ENCODE results near the gene TOMT.

Gene TOMT, protein sequence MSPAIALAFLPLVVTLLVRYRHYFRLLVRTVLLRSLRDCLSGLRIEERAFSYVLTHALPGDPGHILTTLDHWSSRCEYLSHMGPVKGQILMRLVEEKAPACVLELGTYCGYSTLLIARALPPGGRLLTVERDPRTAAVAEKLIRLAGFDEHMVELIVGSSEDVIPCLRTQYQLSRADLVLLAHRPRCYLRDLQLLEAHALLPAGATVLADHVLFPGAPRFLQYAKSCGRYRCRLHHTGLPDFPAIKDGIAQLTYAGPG

GRCh38 chr11:72105888-72106287 is at the start of gene TOMT:
TSS of gene TOMT (plus strand) at chr11:72105924. CDS start at chr11:72105952, 28 bp downstream.
- in situ Hi-C loops (cut with MboI; ENCODE audit: low sequenced_read_pairs) = loop anchor here (5.0 kb wide), 1 partner anchor 41 kb away; no protein-coding TSS in a partner anchor

- in situ Hi-C loops (cut with MboI; ENCODE audit: low sequenced_read_pairs) = no loop called here
Measured at GRCh38 chr11:72058416-72059034, 47.2 kb upstream of the TOMT start.

GRCh38 chr11:72061739-72062396 is 43.9 kb upstream of the TOMT start:
- in situ Hi-C loops (cut with MboI; ENCODE audit: low sequenced_read_pairs) = no loop called here

DNA sequence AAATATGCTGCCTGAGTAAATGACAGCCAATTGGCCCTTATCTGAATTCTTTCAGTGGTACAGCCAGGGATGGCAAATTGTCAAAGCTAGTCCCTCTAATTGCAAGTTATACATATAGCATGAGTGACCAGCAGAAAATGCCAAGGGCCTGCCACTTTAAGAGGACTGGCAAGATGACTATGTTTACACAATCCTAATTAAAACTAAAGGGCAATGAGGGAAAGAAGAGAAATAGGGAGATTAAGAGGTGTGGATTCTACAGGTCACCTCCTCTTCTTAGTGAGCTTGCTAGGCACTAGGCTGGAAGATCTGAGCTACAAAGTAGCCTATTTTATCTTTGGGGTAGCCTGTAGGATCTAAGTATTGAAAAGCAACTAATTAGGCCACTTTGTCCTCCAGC is 38.9 kb upstream of the TOMT start:
- in situ Hi-C loops (cut with MboI; ENCODE audit: low sequenced_read_pairs) = no loop called here

DNA sequence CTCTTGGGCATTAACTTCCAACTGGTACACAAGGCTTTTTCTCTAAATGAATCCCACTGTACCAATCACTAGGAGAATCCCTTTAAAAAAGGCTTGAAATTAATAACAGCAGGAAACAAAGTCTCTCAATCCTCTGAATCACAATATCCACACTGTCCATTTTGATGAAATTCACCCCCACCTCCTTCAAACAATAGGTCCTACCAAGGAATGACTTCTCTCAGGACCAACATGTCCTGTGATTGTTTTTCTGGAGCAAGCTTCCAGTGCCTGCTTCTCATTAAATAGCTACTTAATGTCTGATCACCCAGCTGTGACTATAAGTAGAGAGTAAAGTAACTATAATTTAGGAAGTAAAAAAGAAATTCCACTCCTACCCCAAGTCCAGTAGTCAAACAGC is 38.5 kb upstream of the TOMT start:
- in situ Hi-C loops (cut with MboI; ENCODE audit: low sequenced_read_pairs) = no loop called here

- in situ Hi-C loops (cut with MboI; ENCODE audit: low sequenced_read_pairs) = no loop called here
Measured at GRCh38 chr11:72067676-72068075, 38.0 kb upstream of the TOMT start.

DNA sequence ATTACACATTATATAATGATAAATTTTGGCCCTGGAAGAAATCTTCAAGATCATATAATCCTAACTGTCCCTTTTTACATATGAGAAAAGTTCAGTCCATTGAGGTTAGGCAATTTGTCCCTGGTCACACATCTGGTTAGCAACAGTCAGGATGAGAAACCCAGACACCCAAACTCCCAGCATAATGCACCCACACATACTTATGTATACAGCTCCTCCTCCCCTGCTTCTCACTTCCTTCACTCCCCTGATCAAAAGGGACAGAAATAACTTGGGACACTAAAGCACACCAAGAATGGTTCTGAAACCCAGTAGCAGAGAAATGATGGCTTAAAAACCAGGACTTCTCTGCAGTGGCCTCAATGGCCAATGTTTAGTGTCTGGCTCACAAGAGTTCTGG is 36.5 kb upstream of the TOMT start:
- in situ Hi-C loops (cut with MboI; ENCODE audit: low sequenced_read_pairs) = no loop called here

- in situ Hi-C loops (cut with MboI; ENCODE audit: low sequenced_read_pairs) = no loop called here
Measured at GRCh38 chr11:72069787-72070251, 35.9 kb upstream of the TOMT start.

DNA sequence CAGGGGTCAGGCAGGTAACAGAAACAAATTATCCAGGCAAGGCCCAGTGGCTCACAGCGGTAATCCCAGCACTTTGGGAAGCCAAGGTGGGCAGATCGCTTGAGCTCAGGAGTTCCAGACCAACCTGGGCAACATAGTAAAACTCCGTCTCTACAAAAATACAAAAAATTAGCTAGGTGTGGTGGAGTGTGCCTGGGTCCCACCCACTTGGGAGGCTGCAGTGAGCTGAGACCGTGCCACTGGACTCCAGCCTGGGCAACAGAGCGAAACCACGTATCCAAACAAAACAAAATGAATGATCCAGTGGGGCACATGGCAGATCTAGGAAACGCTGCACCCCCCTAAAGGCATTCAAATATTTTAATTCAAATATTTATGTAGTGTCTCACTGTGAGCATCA is 35.2 kb upstream of the TOMT start:
- in situ Hi-C loops (cut with MboI; ENCODE audit: low sequenced_read_pairs) = no loop called here

DNA sequence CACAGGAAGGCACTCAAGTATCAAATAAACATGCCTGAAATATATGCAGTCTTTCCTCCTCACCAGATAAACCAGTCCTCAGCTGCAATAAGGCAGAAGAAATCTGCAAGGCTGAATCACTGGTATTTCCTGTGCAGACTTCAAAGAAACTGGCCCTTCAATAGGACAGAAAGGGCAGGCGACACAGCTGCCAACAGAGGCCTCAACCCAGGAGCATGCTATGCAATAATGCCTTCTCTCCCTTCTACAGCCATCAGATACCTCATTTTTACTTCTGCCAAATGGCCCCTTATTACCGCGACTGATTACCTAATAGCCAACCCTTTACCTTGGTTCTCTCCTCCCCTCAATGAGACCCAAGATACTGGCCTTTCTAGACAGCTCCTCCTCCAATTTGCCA is 33.4 kb upstream of the TOMT start:
- in situ Hi-C loops (cut with MboI; ENCODE audit: low sequenced_read_pairs) = no loop called here

DNA sequence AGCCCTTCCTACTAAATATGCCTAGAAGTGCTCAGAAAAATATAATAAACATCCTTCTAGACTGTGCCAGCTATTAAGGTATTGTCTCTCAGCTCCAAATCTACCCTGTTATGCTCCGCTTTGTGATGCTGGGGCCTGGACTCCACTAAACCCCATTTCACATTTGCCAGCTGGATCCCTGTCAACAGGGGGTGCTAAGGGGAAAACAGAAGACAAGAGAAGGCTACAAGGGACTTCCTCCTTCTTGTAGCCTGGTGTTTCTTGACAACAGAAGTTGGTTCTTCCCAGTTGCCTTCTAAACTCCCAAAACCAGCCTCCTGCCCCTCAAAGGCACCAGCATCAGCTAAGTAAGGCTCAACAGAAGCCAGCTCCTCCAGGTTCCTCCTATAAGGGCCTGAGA is 30.6 kb upstream of the TOMT start:
- in situ Hi-C loops (cut with MboI; ENCODE audit: low sequenced_read_pairs) = no loop called here

- in situ Hi-C loops (cut with MboI; ENCODE audit: low sequenced_read_pairs) = no loop called here
Measured at GRCh38 chr11:72075756-72076155, 30.0 kb upstream of the TOMT start.

- in situ Hi-C loops (cut with MboI; ENCODE audit: low sequenced_read_pairs) = no loop called here
Measured at GRCh38 chr11:72078477-72078876, 27.2 kb upstream of the TOMT start.

DNA sequence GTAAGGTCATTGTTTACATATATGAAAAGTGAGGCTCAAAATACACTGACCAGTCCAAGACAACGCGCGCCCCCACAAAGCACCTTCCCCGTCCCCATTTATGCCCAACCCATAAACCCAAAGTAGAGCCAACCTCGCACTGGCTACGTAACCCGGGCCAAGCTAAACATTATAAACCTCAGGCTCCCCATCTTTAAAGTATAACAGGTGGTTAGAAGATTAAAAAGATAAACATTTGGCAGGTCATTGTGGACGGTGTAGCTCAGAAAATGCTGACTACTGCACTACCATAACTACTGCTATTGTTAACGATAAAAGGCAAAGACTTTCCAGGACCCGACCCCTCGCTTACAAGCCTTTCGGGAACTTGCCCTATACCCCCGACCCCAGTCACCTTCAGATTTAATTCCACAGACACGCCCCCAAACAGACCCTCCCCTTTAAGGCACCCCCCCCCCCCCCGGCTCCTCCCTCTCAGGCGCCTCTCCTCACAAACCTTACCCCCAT is 25.9 kb upstream of the TOMT start:
- in situ Hi-C loops (cut with MboI; ENCODE audit: low sequenced_read_pairs) = no loop called here

GRCh38 chr11:72080326-72081183 is 25.2 kb upstream of the TOMT start, which contains the start of the genes LRRC51 and NUMA1:
TSS of gene LRRC51 (plus strand) at chr11:72080850. CDS start at chr11:72089084, 8,234 bp downstream.
TSS of gene NUMA1 (minus strand) at chr11:72080542. CDS start at chr11:72035943, 44,599 bp downstream.
- in situ Hi-C loops (cut with MboI; ENCODE audit: low sequenced_read_pairs) = no loop called here

DNA sequence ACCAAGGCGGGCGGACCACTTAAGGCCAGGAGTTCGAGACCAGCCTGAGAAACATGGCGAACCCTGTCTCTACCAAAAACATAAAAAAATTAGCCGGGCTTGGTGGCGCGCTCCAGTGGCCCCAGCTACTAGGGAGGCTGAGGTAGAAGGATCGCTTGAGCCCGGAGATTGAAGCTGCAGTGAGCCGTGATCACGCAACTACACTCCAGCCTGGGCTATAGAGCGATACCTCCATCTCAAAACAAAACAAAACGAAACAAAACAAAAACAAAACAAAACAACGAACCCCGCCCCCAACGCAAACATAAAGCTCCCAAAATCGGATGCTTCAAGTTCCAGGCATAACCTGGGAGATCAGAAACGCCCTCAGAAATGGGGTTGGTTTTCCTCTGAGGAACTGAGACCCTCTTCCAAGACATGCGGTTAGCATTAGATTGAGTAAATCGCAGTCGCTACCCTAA is 24.5 kb upstream of the TOMT start:
- in situ Hi-C loops (cut with MboI; ENCODE audit: low sequenced_read_pairs) = no loop called here

- in situ Hi-C loops (cut with MboI; ENCODE audit: low sequenced_read_pairs) = no loop called here
Measured at GRCh38 chr11:72081821-72082453, 23.8 kb upstream of the TOMT start.

DNA sequence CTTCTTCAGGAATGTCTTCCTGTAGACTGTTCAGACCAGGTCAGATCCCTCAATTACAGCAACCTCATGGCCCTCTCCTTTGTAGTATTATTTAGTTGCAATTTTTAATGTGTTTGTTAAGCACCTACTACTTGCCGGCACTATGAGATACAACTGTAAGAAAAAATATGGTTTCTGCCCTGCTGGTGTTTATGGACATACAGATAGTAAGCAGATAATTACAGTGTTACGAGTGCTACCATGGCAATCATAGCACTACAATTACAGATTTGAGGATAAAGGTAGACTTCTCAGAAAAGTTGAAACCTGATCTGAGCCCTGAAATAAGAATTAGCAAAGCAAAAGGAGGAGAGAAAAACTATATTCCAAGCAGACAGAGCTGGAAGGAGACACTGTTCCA is 22.3 kb upstream of the TOMT start:
- in situ Hi-C loops (cut with MboI; ENCODE audit: low sequenced_read_pairs) = no loop called here

- in situ Hi-C loops (cut with MboI; ENCODE audit: low sequenced_read_pairs) = no loop called here
Measured at GRCh38 chr11:72084076-72084475, 21.6 kb upstream of the TOMT start.

GRCh38 chr11:72084965-72085364 is 20.8 kb upstream of the TOMT start:
- in situ Hi-C loops (cut with MboI; ENCODE audit: low sequenced_read_pairs) = no loop called here

All from HL-60/S4 treated with retinoic acid at 250 ng/mL for 4 days and 3 days (cell line).